Skeletal muscle satellite cell (primary cell): ENCODE measurements around the gene SLC6A17.

ENCODE experiments used
- H3K27me3 ChIP-seq: 2 replicates; pipeline ENCODE4 v1.7.0; 2013; ENCODE audit warnings: low read length; ENCODE audit not compliant: control insufficient read depth, insufficient read depth
- H3K36me3 ChIP-seq: 2 replicates; pipeline ENCODE4 v1.7.0; 2013; ENCODE audit warnings: mild to moderate bottlenecking, control low read depth, low read length; ENCODE audit not compliant: insufficient read depth
- H3K4me1 ChIP-seq: 2 replicates; pipeline ENCODE4 v1.7.0; 2013; ENCODE audit warnings: low read length; ENCODE audit not compliant: control insufficient read depth, insufficient read depth
- H3K4me2 ChIP-seq: 2 replicates; pipeline ENCODE4 v1.7.0; 2013; ENCODE audit warnings: mild to moderate bottlenecking, low read length
- H3K4me3 ChIP-seq: 2 replicates; pipeline ENCODE4 v1.7.0; 2013; ENCODE audit warnings: low read length
- H3K9ac ChIP-seq: 2 replicates; pipeline ENCODE4 v1.7.0; 2013; ENCODE audit warnings: mild to moderate bottlenecking, low read depth, low read length, moderate library complexity
- H3K9me3 ChIP-seq: replicated peaks from 2 replicates; pipeline ENCODE4 v1.7.0; 2013; ENCODE audit warnings: mild to moderate bottlenecking, control low read depth, low read length

The SLC6A17 gene

GRCh38 chr1:110239441-110240430, 89.4 kb downstream of the SLC6A17 start:
- Histone ChIP-seq H3K27me3 (peaks cover 41% of the 10 kb centered on the region), H3K36me3 (no peaks in the 10 kb centered on the region), H3K4me3 (no peak overlapping the region), H3K4me2 (no peak overlapping the region), H3K9me3 (no peaks in the 10 kb centered on the region), H3K4me1 (peaks cover 2% of the 10 kb centered on the region), H3K9ac (no peak overlapping the region)

GRCh38 chr1:110240476-110241210, 90.3 kb downstream of the SLC6A17 start:
- peaks cover 50% of the 10 kb centered on the region for H3K27me3 ChIP-seq
- H3K4me1 ChIP-seq, result peaks cover 2% of the 10 kb centered on the region
- no peak overlapping the region for H3K4me3 ChIP-seq
- no peaks in the 10 kb centered on the region for H3K9me3 ChIP-seq
- H3K36me3 ChIP-seq, result no peaks in the 10 kb centered on the region
- no peak overlapping the region for H3K9ac ChIP-seq
- H3K4me2 ChIP-seq, result no peak overlapping the region

- Histone ChIP-seq H3K4me3 (no peak overlapping the region), H3K27me3 (peaks cover 58% of the 10 kb centered on the region), H3K9me3 (no peaks in the 10 kb centered on the region), H3K4me1 (peaks cover 2% of the 10 kb centered on the region), H3K9ac (no peak overlapping the region), H3K36me3 (no peaks in the 10 kb centered on the region), H3K4me2 (no peak overlapping the region)
These were observed 91.2 kb downstream of the SLC6A17 start for GRCh38 chr1:110241516-110241915.

- Histone ChIP-seq H3K9me3 (no peaks in the 10 kb centered on the region), H3K27me3 (peaks cover 62% of the 10 kb centered on the region), H3K9ac (no peak overlapping the region), H3K36me3 (no peaks in the 10 kb centered on the region), H3K4me2 (no peak overlapping the region), H3K4me3 (no peak overlapping the region), H3K4me1 (peaks cover 2% of the 10 kb centered on the region)
These were observed 91.8 kb downstream of the SLC6A17 start for GRCh38 chr1:110242062-110242461.

GRCh38 chr1:110242731-110243130, 92.4 kb downstream of the SLC6A17 start:
- Histone ChIP-seq H3K4me3 (no peak overlapping the region), H3K9me3 (no peaks in the 10 kb centered on the region), H3K27me3 (peaks cover 62% of the 10 kb centered on the region), H3K4me1 (peaks cover 2% of the 10 kb centered on the region), H3K9ac (no peak overlapping the region), H3K4me2 (no peak overlapping the region), H3K36me3 (no peaks in the 10 kb centered on the region)

GRCh38 chr1:110243146-110243545, 92.9 kb downstream of the SLC6A17 start:
- Histone ChIP-seq H3K36me3 (no peaks in the 10 kb centered on the region), H3K4me3 (no peak overlapping the region)

GRCh38 chr1:110243574-110243973, 93.3 kb downstream of the SLC6A17 start:
- no peak overlapping the region for H3K9ac ChIP-seq
- peaks cover 60% of the 10 kb centered on the region for H3K27me3 ChIP-seq
- peaks cover 2% of the 10 kb centered on the region for H3K4me1 ChIP-seq
- no peak overlapping the region for H3K4me2 ChIP-seq
- H3K4me3 ChIP-seq, result no peak overlapping the region
- H3K36me3 ChIP-seq, result no peaks in the 10 kb centered on the region
- no peaks in the 10 kb centered on the region for H3K9me3 ChIP-seq

More at GRCh38 chr1:110243146-110243545, 92.9 kb downstream of the SLC6A17 start:
- peaks cover 2% of the 10 kb centered on the region for H3K4me1 ChIP-seq
- no peak overlapping the region for H3K4me2 ChIP-seq
- H3K27me3 ChIP-seq, result peaks cover 62% of the 10 kb centered on the region
- no peaks in the 10 kb centered on the region for H3K9me3 ChIP-seq
- H3K9ac ChIP-seq, result no peak overlapping the region

- Histone ChIP-seq H3K4me2 (no peak overlapping the region), H3K4me3 (no peak overlapping the region), H3K9me3 (no peaks in the 10 kb centered on the region), H3K9ac (no peak overlapping the region), H3K36me3 (no peaks in the 10 kb centered on the region), H3K27me3 (peaks cover 56% of the 10 kb centered on the region), H3K4me1 (no peaks in the 10 kb centered on the region)
These were observed 95.8 kb downstream of the SLC6A17 start for GRCh38 chr1:110245876-110246620.

- H3K27me3 ChIP-seq, result peaks cover 41% of the 10 kb centered on the region
- no peaks in the 10 kb centered on the region for H3K9me3 ChIP-seq
- H3K36me3 ChIP-seq, result no peaks in the 10 kb centered on the region
- no peak overlapping the region for H3K4me3 ChIP-seq
- no peak overlapping the region for H3K4me2 ChIP-seq
- no peaks in the 10 kb centered on the region for H3K4me1 ChIP-seq
- no peak overlapping the region for H3K9ac ChIP-seq
These were observed 98.5 kb downstream of the SLC6A17 start for GRCh38 chr1:110248746-110249145.

GRCh38 chr1:110249256-110249655, 99.0 kb downstream of the SLC6A17 start:
- H3K36me3 ChIP-seq, result no peaks in the 10 kb centered on the region
- H3K27me3 ChIP-seq, result peaks cover 40% of the 10 kb centered on the region
- no peak overlapping the region for H3K9ac ChIP-seq
- no peaks in the 10 kb centered on the region for H3K9me3 ChIP-seq
- no peak overlapping the region for H3K4me3 ChIP-seq
- no peak overlapping the region for H3K4me2 ChIP-seq
- H3K4me1 ChIP-seq, result no peaks in the 10 kb centered on the region

- Histone ChIP-seq H3K36me3 (no peaks in the 10 kb centered on the region), H3K9me3 (no peaks in the 10 kb centered on the region), H3K4me2 (no peak overlapping the region), H3K27me3 (peaks cover 40% of the 10 kb centered on the region), H3K4me3 (no peak overlapping the region), H3K9ac (no peak overlapping the region), H3K4me1 (no peaks in the 10 kb centered on the region)
These were observed 99.7 kb downstream of the SLC6A17 start for GRCh38 chr1:110250008-110250407.
